ENCODE results near the gene SMYD3. TPM values are rescaled to one million over a fixed set of nuclear protein-coding genes. Genes with fewer than 3 reads are reported as not detected.

The SMYD3 gene
- total RNA-seq, 1 experiment from 2014 or later: 25.5 TPM

DNA sequence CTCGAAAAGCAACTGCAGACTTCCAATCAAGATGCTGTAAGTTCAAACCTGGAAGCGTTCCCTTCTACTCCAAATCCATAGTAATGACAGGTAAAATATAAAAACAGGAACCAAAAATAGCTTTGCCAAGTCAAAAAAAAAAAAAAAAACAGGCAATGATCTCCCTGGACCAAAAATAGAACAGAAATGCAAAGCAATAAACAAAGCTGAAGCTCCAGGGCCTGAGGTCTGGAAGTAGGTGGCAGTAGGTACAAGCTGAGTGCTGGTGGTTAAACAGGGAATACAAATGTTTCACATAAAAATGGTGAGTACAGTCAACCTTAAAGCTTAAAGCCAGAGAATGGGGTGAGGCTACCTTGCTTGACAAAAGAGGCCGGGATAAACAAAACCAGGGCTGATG lies 610.8 kb downstream of the SMYD3 start:
- H3K18ac ChIP-seq (ENCODE audit: insufficient read length, low read depth, low read length): no peak overlapping the region
- H4K8ac ChIP-seq (replicated peaks; ENCODE audit: insufficient read length, low read depth, low read length): no peak overlapping the region
- H3K14ac ChIP-seq (ENCODE audit: insufficient read depth, low read length): no peak overlapping the region
- no peak overlapping the region for H3K27ac ChIP-seq (ENCODE audit: insufficient read length, low read depth, low read length)
- WGBS (ENCODE audit: extremely low coverage, insufficient read length, low lambda C conversion rate): no CpG with 5 or more reads among the region's 3 CpGs
- H2AK5ac ChIP-seq (ENCODE audit: insufficient read length, low read length): no peak overlapping the region
- no peak overlapping the region for H3K56ac ChIP-seq (ENCODE audit: insufficient read length, low read depth, low read length)
- H2BK5ac ChIP-seq (ENCODE audit: insufficient read length, low read length): no peak overlapping the region
- peak overlapping the region in 1 of 3 experiments; percentile 81; a peak in 1 of 7 replicates for H3K27ac Mint-ChIP-seq
- no peak overlapping the region for H3K23ac ChIP-seq (ENCODE audit: insufficient read length, low read depth, low read length)
- H4K20me1 ChIP-seq (ENCODE audit: control insufficient read depth, insufficient read depth, insufficient read length): no peaks in the 10 kb centered on the region
- H3K4me2 ChIP-seq (ENCODE audit: insufficient read depth, insufficient read length, low read length): no peak overlapping the region
- no peaks in the 10 kb centered on the region for H3K79me2 ChIP-seq (ENCODE audit: insufficient read depth, low read length)
- peaks cover 0 to 6% of the 10 kb centered on the region in 2 experiments; a peak in 3 of 5 replicates for H3K9me3 Mint-ChIP-seq
- no peaks in the 10 kb centered on the region for H3K9me3 ChIP-seq (ENCODE audit: control insufficient read depth, low read depth, low read length)
- no peak for DNase-seq
- no peak overlapping the region for H4K91ac ChIP-seq (ENCODE audit: insufficient read length, low read depth, low read length)
- H3K23me2 ChIP-seq (ENCODE audit: insufficient read length, low read depth, low read length, poor library complexity, severe bottlenecking): no peaks in the 10 kb centered on the region
- H3K4ac ChIP-seq (ENCODE audit: low read depth, low read length): no peak overlapping the region
- H3K79me1 ChIP-seq (ENCODE audit: insufficient read depth, low read depth, low read length, poor library complexity, severe bottlenecking): no peaks in the 10 kb centered on the region
- H3K4me3 Mint-ChIP-seq: no peak overlapping the region
- H2BK15ac ChIP-seq (ENCODE audit: low read depth, low read length): no peak overlapping the region
- TF ChIP-seq, protein P1, sequence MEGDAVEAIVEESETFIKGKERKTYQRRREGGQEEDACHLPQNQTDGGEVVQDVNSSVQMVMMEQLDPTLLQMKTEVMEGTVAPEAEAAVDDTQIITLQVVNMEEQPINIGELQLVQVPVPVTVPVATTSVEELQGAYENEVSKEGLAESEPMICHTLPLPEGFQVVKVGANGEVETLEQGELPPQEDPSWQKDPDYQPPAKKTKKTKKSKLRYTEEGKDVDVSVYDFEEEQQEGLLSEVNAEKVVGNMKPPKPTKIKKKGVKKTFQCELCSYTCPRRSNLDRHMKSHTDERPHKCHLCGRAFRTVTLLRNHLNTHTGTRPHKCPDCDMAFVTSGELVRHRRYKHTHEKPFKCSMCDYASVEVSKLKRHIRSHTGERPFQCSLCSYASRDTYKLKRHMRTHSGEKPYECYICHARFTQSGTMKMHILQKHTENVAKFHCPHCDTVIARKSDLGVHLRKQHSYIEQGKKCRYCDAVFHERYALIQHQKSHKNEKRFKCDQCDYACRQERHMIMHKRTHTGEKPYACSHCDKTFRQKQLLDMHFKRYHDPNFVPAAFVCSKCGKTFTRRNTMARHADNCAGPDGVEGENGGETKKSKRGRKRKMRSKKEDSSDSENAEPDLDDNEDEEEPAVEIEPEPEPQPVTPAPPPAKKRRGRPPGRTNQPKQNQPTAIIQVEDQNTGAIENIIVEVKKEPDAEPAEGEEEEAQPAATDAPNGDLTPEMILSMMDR (conservative IDR thresholded peaks at IDR 0.05): no peak
- H2BK120ac ChIP-seq (ENCODE audit: low read depth, low read length, poor library complexity, severe bottlenecking): no peak overlapping the region
- no peaks in the 10 kb centered on the region for H3K27me3 Mint-ChIP-seq (ENCODE audit: low read depth)
- no peak overlapping the region for H4K5ac ChIP-seq (ENCODE audit: insufficient read length, low read depth, low read length)
- H3K9ac ChIP-seq (ENCODE audit: extremely low read depth, insufficient read length, low read length): no peak overlapping the region
- H3K4me1 Mint-ChIP-seq: no peaks in the 10 kb centered on the region
- peaks cover 0 to 6% (median 3%) of the 10 kb centered on the region in 3 experiments; a peak in 5 of 7 replicates for H3K36me3 Mint-ChIP-seq (ENCODE audit: insufficient read depth in 1 of 3, low read depth in 3 of 3)
- no peak overlapping the region for H2BK20ac ChIP-seq (ENCODE audit: low read depth, low read length, poor library complexity, severe bottlenecking)
- no peak overlapping the region for H2BK12ac ChIP-seq (ENCODE audit: insufficient read length, low read depth, low read length)
- no peaks in the 10 kb centered on the region for H3K4me1 ChIP-seq (ENCODE audit: insufficient read depth, low read length)
- no peaks in the 10 kb centered on the region for H3K27me3 ChIP-seq (ENCODE audit: insufficient read depth, low read length)
- H2AFZ ChIP-seq (ENCODE audit: low read length): no peak overlapping the region
- H3T11ph ChIP-seq (ENCODE audit: low read length): no peak overlapping the region

Data from H9 (cell line).